K562 (cell line): Measurements from ENCODE around the gene ZNF644. TPM values are rescaled to one million over a fixed set of nuclear protein-coding genes. Genes with fewer than 3 reads are reported as not detected.

ENCODE experiments used
- BRF2 ChIP-seq: IDR thresholded peaks from 3 replicates; pipeline ENCODE4 v1.6.1; 2011; ENCODE audit warnings: borderline replicate concordance, mild to moderate bottlenecking; ENCODE audit not compliant: insufficient read length, insufficient read depth
- CBX5 ChIP-seq: IDR thresholded peaks from 2 replicates; pipeline ENCODE4 v1.6.1; 2014; ENCODE audit warnings: low read depth, borderline replicate concordance
- DMBX1 ChIP-seq: fragments of 250-450 bp; sonication (Bioruptor Pico); IDR thresholded peaks from 2 replicates; pipeline ENCODE4 v1.8.0; 2022; ENCODE audit warnings: inconsistent platforms, mild to moderate bottlenecking, moderate library complexity, borderline replicate concordance
- E2F1 ChIP-seq: sonication (generic); formaldehyde crosslinking; IDR thresholded peaks from 2 replicates; pipeline ENCODE4 v1.8.1; 2023; ENCODE audit warnings: mild to moderate bottlenecking, missing genetic modification reagents, moderate library complexity
- HNRNPLL ChIP-seq: fragments of 200-400 bp; formaldehyde crosslinking; IDR thresholded peaks from 2 replicates; pipeline ENCODE4 v1.6.1; 2017; ENCODE audit warnings: low read length, low read depth, mild to moderate bottlenecking; ENCODE audit not compliant: poor library complexity, severe bottlenecking
- ID3 ChIP-seq, 2 experiments: fragments of 250-450 bp in 1 of 2; fragments of 450-650 bp in 1 of 2; sonication (Bioruptor Pico) in 1 of 2; IDR thresholded peaks; 2 replicates each; pipeline versions ENCODE4 v1.6.1 to v1.8.0; 2016 to 2021; ENCODE audit warnings: mild to moderate bottlenecking in 2 of 2, moderate library complexity in 2 of 2, missing compliant biosample characterization in 1 of 2, missing genetic modification characterization in 1 of 2
- NFYB ChIP-seq: IDR thresholded peaks from 2 replicates; pipeline ENCODE4 v1.6.1; 2011; ENCODE audit warnings: mild to moderate bottlenecking, moderate library complexity; ENCODE audit not compliant: insufficient read length; ENCODE audit errors: extremely low read depth
- NR4A1 ChIP-seq, 2 experiments: fragments of 250-450 bp in 1 of 2; fragments of 450-650 bp in 1 of 2; sonication (Bioruptor Pico) in 1 of 2; IDR thresholded peaks; 2 replicates each; pipeline versions ENCODE4 v1.4.0 to v1.6.1; 2016 to 2020; ENCODE audit warnings: mild to moderate bottlenecking in 2 of 2, missing compliant biosample characterization in 1 of 2, missing genetic modification characterization in 1 of 2, moderate library complexity in 1 of 2
- POLR2AphosphoS5 ChIP-seq: IDR thresholded peaks from 2 replicates; pipeline ENCODE4 v1.6.1; 2011; ENCODE audit warnings: mild to moderate bottlenecking, low read depth, low read length, moderate library complexity; ENCODE audit not compliant: control insufficient read depth, insufficient read depth
- SMAD1 ChIP-seq: fragments of 150-350 bp; IDR thresholded peaks from 2 replicates; pipeline ENCODE4 v1.6.1; 2014; ENCODE audit warnings: low read length, low read depth; ENCODE audit not compliant: partially characterized antibody
- TAF9B ChIP-seq: fragments of 450-650 bp; IDR thresholded peaks from 2 replicates; pipeline ENCODE4 v1.6.1; 2018; ENCODE audit warnings: mild to moderate bottlenecking; ENCODE audit not compliant: partially characterized antibody
- TFE3 ChIP-seq: fragments of 450-650 bp; formaldehyde crosslinking; IDR thresholded peaks from 2 replicates; pipeline ENCODE4 v1.4.0; 2020; ENCODE audit warnings: mild to moderate bottlenecking, mixed read lengths
- ZBTB1 ChIP-seq: sonication (generic); formaldehyde crosslinking; IDR thresholded peaks from 2 replicates; pipeline ENCODE4 v1.8.1; 2023; ENCODE audit warnings: missing genetic modification reagents, low read depth, mild to moderate bottlenecking, borderline replicate concordance
- ZBTB11 ChIP-seq, 3 experiments: fragments of 200-800 bp in 1 of 3; fragments of 250-450 bp in 1 of 3; fragments of 450-650 bp in 1 of 3; sonication (Bioruptor Pico) in 1 of 3; sonication (Bioruptor generic) in 1 of 3; formaldehyde crosslinking in 1 of 3; IDR thresholded peaks; 2 replicates each; pipeline versions ENCODE4 v1.6.1 to v1.8.0; 2016 to 2022; ENCODE audit warnings: mild to moderate bottlenecking in 2 of 3, missing genetic modification characterization in 2 of 3, missing compliant biosample characterization in 1 of 3, moderate library complexity in 1 of 3
- ZNF384 ChIP-seq: IDR thresholded peaks from 2 replicates; pipeline ENCODE4 v1.6.1; 2012; ENCODE audit warnings: low read depth, low read length, improper control_type of control experiment
- polyA plus RNA-seq, 8 experiments: library from polyadenylated mRNA; depleted of rRNA in 4 of 8; stranded (reverse) in 5 of 8; unstranded in 3 of 8; fragments of >200 nt; fragmentation: Nextera tagmentation in 2 of 8; fragmentation: Illumina TruSeq in 1 of 8; extraction: Ambion mirVana in 2 of 8; extraction: Trizol in 1 of 8; gene quantifications; 2 replicates each; pipeline versions ENCODE4 v1.2.1 to v1.2.3, GENCODE V29; 2011 to 2014; ENCODE audit warnings: inconsistent platforms in 1 of 8, missing spikeins in 1 of 8
- total RNA-seq, 7 experiments: library from RNA; depleted of rRNA in 6 of 7; stranded (reverse); fragments of >200 nt in 6 of 7; fragmentation: Illumina TruSeq in 2 of 7; extraction: Trizol in 2 of 7; gene quantifications; 2 replicates each; pipeline versions ENCODE4 v1.2.1 to v1.2.3, GENCODE V29; 2011 to 2021; ENCODE audit warnings: low replicate concordance in 1 of 7

Gene ZNF644
- total and polyA plus RNA-seq, 9 of the 15 experiments (the other 6 are each of a cell fraction or from before 2014, with no cell fraction given): 25.3 to 71.4 (median 39.6) TPM

- TF ChIP-seq E2F1 (peak; percentile 98), ZBTB11 (CRISPR knock-in tag; IDR thresholded peaks at IDR 0.05) (peak in 1 of 3 experiments; percentile 87; a peak in 2 of 6 replicates), NFYB (no peak), DMBX1 (CRISPR knock-in tag) (0 out of 2 replicates have a peak, but pooled peaks have one; percentile 34), ID3 (CRISPR knock-in tag; IDR thresholded peaks at IDR 0.05) (no peak), ID3 (tag; IDR thresholded peaks at IDR 0.05) (no peak; the same call in 1 of the 2 replicates), ZNF384 (no peak), BRF2 (no peak), POLR2AphosphoS5 (peak; percentile 65), TAF9B (peak; percentile 61), TFE3 (no peak), CBX5 (no peak), SMAD1 (peak; percentile 12), ZBTB1 (CRISPR knock-in tag) (no peak), HNRNPLL (peak; percentile 81), NR4A1 (CRISPR knock-in tag; IDR thresholded peaks at IDR 0.05) (no peak; the same call in 1 of the 2 replicates), NR4A1 (tag; IDR thresholded peaks at IDR 0.05) (no peak)
These were observed at the start of gene ZNF644 (continued) for GRCh38 chr1:91021686-91022517.
